Stimulated activated CD8-positive, alpha-beta memory T cell treated with anti-CD3 and anti-CD28 coated beads, Interleukin-4, amount 100 ng/mL, for 48 hours (primary cell): Measurements from ENCODE around the gene ZNF774.
"Not testable (repeated sequence)": the region's sequence is repeated elsewhere in the genome, so short reads cannot be mapped to it uniquely, and the experiment has no call there.

ENCODE experiments used
- DNase-seq: peaks from one replicate; pipeline ENCODE4 v3.0.0-alpha.2; 2020

The ZNF774 gene

GRCh38 chr15:90352107-90352893 is at the start of gene ZNF774:
TSS of gene ZNF774 (plus strand) at chr15:90352284. CDS start at chr15:90354661, 2,377 bp downstream.
- peak; percentile 93 for DNase-seq

DNA sequence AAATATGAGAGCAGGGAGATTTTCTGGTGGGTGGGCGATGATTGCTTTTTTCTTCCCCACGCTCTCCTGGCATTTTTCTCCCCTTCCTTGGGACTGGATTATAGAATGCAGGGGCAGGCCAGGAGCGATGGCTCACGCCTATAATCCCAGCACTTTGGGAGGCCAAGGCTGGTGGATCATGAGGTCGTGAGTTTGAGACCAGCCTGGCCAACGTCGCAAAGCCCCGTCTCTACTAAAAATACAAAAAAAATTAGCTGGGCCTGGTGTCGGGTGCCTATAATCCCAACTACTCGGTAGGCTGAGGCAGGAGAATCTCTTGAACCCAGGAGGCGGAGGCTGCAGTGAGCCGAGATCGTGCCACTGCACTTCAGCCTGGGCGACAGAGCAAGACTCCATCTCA is 46.7 kb upstream of the ZNF774 start:
- not testable (repeated sequence) for DNase-seq

- no peak for DNase-seq
Observed at GRCh38 chr15:90305932-90306331, 46.2 kb upstream of the ZNF774 start.

DNA sequence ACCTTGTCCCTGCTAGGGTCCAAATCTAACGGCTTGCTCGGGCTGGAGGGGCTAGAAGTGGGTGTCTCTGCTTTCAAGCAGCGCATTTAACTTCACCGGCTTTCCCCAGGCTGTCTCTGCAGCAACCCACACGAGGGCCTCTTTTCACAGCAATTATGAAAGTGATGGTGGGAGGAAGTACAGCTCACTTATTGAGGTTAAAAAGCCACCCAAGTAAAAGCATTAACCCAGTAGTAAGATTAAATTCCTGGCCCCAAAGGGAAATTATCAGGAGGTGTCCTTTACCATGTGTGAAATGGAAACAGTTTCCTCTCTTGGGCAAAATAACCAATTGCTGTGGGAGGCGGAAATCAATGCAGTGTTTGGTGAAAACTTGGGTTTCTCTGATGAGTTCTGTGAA is 45.5 kb upstream of the ZNF774 start:
- peak; percentile 59 for DNase-seq

DNA sequence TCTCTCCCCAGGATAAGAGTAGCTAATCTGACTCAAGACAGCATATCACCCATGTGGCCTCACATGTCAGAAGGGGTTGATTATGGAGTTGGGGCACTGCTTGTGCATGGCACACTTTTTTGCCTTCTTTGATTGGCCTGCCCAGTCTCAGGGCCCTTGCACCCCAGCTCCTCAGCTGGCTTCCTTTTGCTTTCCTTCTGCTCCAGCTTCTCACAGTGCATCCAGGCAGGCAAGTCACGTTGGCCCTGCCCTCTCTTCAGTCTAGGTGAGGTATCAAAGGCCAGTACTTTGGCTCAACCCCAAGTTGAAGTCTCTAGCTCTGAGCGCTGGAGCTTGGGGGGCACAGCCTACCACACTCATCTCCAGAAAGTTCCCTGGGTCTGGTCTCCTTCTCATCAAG is 44.4 kb upstream of the ZNF774 start:
- no peak for DNase-seq

GRCh38 chr15:90309020-90309419 is 43.1 kb upstream of the ZNF774 start:
- DNase-seq: no peak

- DNase-seq: no peak
Observed at GRCh38 chr15:90315278-90315982, 36.7 kb upstream of the ZNF774 start.

- DNase-seq: no peak
Observed at GRCh38 chr15:90316139-90316538, 35.9 kb upstream of the ZNF774 start.

DNA sequence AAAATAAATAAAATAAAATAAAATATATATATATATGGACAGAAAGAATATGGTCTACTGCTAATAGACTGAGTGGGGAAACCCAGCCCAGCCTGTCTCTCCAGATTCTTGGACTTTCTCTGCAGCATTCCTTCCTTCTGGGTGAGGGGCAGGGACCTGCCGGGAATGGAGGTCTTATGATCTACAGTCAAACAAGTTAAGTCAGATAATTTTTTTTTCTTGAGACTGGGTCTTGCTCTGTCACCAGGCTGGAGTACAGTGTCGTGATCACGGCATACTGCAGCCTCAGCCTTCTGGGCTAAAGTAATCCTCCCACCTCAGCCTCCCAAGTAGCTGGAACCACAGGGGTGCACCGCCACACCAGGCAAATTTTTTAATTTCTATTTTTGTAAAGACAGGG is 33.5 kb upstream of the ZNF774 start:
- DNase-seq: no peak

DNA sequence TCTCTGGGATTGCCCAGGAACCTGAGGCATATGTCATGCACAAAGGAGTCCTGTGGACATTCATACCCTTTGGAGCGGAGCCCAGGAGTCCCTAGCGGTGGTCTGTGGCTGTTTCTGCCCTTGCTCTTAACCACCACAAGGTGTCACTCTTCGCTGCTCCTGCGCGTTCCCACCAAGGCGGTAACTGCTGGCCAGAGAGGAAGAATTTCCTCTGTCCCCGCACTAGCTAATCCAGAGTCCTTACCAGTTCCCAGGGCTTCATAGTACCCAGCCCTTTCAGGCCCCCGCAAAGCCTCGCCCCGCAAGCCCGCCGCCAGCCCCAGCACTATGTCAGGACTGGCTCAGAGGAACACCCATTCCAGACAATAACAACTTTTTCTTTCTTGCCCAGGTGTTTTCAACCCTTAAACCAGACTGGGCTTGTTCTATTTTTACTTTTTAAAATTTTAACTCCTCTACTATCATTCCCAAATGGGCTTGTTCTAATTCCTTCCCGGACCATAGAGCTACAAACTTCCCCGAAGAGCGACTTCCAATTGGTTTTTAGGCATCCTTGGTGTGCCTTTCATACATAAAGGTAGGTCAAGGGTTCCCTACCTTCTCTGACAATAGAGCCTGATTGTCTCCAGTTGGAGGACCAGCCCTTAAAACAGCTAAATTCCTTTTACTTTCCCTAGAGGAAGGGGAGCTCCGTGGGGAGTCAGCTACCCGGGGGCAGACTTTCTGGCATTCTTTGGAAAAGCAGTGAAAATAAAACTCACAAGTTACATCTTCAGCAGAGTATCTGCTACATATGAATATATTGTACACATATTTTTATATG is 31.8 kb upstream of the ZNF774 start:
- DNase-seq: peak; percentile 74

DNA sequence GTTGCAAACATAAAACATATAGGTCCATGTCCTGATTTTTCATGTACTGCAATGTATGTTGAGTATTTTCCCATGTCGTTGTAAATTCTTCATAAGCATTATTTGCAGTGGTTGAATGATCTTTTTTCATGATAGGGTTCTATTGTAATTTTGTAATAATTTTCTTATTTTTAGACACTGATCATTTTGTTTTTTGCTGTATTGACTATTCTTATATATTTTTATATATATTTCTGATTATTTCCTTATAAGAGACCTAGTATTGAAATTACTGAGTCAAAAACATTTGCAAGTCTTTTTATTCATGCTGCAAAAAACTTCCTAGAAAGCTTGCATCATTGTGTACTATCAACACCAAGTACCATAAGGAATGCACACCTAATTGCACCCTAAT is 31.2 kb upstream of the ZNF774 start:
- no peak for DNase-seq

DNA sequence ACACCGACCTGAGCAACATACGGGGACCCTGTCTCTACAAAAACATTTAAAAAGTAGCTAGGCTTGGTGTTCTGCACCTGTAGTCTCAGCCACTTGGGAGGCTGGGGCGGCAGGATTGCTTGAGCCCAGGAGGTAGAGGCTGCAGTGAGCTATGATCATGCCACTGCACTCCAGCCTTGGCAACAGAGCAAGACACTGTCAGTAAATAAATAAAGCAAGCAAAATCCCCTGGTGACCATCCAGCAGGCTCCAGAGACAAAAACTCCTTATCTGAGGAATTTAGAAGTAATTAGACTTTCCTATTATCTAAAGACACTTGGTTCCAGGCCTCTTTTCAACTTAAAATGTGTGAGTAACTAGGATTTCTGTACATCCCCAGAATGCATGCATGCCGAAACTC is 29.5 kb upstream of the ZNF774 start:
- DNase-seq: no peak

DNA sequence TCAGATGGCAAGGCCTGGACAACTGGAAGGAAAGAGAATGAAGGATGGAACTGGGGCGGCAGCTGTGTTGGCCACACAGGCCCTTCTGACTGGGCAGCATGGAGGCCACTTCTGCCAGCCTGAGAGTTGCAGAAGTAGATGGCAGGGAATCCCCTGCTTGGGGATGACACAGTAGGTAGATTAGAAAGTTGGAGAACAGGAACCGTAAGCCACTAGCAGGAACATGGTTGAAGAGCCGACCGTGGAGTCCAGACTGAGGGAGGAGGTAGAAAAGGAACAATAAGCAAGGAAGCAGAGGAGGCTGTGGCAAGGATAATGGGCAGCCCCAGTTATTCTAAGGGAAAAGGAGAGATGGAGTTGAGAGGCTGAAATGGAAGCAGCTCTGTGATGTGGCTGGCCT is 26.4 kb upstream of the ZNF774 start:
- DNase-seq: no peak

- DNase-seq: no peak
Observed at GRCh38 chr15:90326441-90326840, 25.6 kb upstream of the ZNF774 start.

DNA sequence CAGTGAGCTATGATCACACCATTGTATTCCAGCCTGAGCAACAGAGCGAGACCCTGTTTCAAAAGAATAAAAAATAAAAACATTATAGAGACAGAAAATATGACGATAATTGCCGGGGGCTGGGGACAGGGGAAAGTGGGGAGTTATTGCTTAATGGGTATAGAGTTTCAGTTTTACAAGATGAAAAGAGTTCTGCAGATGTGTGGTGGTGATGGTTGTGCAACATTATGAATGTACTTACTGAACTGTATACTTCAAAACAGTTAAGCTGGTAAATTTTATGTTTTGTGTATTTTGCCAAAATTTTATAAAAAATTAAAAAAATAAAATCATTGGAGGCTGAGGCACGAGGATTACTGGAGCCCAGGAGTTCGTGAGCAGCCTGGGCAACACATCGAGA is 24.8 kb upstream of the ZNF774 start:
- DNase-seq: no peak

DNA sequence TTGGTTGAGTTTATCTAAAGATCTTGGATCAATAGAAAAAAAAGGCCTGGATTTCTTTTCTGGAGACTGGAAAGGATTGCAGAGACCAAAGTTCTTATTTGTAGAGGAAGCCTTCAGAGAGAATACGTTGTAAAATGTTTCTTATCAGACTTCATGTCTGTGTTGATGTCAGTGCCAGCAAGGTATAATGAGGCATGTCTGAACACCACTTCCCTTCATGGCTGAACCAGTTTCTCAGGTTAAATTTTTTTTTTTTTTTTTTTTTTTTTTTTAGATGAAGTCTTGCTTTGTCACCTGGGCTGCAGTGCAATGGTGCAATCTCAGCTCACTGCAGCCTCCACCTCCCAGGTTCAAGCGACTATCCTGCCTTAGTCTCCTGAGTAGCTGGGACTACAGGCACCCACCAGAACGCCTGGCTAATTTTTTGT is 17.8 kb upstream of the ZNF774 start:
- DNase-seq: no peak

DNA sequence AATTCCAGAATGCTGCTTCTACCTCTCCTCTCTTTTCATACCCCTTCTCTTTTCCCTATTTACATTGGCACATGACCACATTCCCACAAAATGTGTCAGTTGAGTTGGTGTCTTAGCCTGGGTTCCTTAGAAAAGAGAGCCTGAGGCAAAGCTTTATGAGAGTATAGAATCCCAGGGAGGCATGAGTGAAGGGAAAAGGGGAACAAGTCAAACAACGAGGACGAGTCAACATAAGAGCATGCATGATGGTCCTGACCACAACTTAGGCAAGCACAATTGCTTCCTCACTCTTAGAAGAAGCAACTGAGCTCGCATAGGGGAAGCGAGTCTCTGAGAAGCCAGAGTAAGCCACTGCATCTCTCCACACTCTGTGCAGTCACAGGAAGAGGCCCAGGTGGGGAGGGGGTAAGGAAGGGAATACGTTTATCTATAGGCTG is 15.4 kb upstream of the ZNF774 start:
- DNase-seq: no peak

- DNase-seq: no peak
Observed at GRCh38 chr15:90337256-90337655, 14.8 kb upstream of the ZNF774 start.

- DNase-seq: no peak
Observed at GRCh38 chr15:90338532-90338931, 13.6 kb upstream of the ZNF774 start.

- DNase-seq: no peak
Observed at GRCh38 chr15:90340345-90340744, 11.7 kb upstream of the ZNF774 start.

GRCh38 chr15:90343302-90343790 is 8.7 kb upstream of the ZNF774 start:
- DNase-seq: no peak

- DNase-seq: no peak
Observed at GRCh38 chr15:90344662-90345061, 7.4 kb upstream of the ZNF774 start.

GRCh38 chr15:90345857-90346256 is 6.2 kb upstream of the ZNF774 start:
- no peak for DNase-seq
